ENCODE data around the gene CCDC3. TPM values are rescaled to one million over a fixed set of nuclear protein-coding genes. Genes with fewer than 3 reads are reported as not detected.

The CCDC3 gene
- 0.14 and 0.40 TPM in 2 replicates for total RNA-seq

- no peak within 1 kb of the TSS for H3K4me3 ChIP-seq (ENCODE audit: low read depth, low read length)
- TF ChIP-seq CTCF (conservative IDR thresholded peaks at IDR 0.05; ENCODE audit: low read depth, low read length) = no peak
- DNase-seq (ENCODE audit: low read depth) = no peak
Measured at GRCh38 chr10:13001041-13001886, at the start of gene CCDC3. CCDC3 (minus strand) TSS chr10:13001713; CDS start chr10:13001570, 143 bp downstream.

DNA sequence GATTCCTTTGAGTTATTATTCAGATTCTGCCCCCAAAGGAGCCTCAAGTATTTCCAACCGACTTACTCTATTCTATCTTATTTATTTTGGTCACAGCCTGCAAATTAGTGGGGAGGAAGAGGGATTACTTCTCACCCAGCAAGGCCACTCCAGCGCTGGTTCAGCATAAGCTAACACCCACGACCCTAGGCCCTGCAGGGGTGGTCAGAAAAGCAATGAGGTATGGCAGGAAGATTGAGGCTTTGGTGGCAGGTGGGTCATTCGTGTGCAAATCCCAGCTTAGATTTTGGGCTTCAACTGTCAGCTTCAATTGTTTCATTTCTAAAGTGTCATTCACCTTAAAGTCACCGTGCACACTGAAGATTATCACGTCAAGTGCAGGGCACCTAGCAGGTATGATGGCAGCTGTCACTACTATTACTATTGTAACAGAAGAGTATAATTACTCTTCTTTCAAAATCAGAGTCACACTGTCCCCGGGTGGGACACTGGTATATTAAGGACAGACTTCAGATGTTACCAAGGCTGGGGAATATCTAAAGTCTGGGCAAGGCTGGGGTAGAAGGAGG lies 49.7 kb upstream of the CCDC3 start:
- DNase-seq (ENCODE audit: low read depth) = no peak
- no peak for TF ChIP-seq CTCF (conservative IDR thresholded peaks at IDR 0.05; ENCODE audit: low read depth, low read length)
- H3K4me3 ChIP-seq (ENCODE audit: low read depth, low read length) = no peak overlapping the region

DNA sequence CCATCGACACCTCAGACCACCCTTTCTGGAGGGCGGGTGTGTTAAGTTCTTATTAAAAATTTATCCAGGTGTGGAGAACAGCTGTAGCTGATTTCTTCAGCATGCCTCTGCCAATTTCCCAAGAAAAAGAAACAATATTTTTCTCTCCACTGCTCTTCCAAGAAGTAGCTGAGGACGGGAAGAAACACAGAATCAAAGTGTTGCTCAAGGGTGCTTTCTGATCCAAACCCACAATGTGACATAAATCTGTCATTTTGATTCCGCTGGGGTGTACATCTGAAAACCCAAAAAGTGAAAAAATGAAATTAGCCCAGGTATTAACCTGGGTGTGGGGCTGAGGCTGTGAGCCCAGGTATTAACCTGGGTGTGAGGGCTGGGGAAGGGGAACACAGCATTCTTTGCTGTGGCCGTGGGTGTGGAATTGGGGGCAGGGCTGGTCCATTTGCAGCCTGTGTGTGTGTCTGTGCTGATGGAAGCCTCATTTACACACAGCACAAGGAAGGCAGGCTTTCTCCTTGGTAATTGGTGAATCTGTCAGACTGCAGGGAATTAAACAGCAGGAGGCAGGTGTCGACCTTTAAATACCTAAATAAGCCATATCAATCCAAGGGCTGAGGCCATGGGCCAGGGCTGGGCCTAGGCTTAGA lies 48.4 kb upstream of the CCDC3 start:
- DNase-seq (ENCODE audit: low read depth) = no peak
- H3K4me3 ChIP-seq (ENCODE audit: low read depth, low read length) = no peak overlapping the region
- no peak for TF ChIP-seq CTCF (conservative IDR thresholded peaks at IDR 0.05; ENCODE audit: low read depth, low read length)

DNA sequence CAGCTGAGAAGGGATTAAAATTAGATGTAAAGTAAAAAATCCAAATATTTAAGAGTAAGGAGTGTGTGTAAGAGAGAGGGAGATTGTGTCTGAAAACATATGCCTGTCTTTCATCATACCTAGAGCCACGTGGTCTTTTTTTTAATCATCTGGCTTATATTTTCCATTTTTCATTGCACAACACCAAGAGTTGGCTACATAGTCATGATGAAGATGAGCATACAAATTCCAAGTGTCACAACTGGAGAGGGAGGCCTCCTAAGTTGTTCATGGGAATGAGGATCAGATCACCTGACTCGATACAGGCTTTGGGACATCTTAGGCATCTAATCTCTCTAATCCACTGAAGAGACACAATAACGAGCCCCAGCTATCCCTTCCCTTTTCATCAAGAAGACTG lies 47.2 kb upstream of the CCDC3 start:
- no peak overlapping the region for H3K4me3 ChIP-seq (ENCODE audit: low read depth, low read length)
- DNase-seq (ENCODE audit: low read depth) = no peak
- TF ChIP-seq CTCF (conservative IDR thresholded peaks at IDR 0.05; ENCODE audit: low read depth, low read length) = no peak

GRCh38 chr10:13047529-13048206 lies 46.2 kb upstream of the CCDC3 start:
- no peak for DNase-seq (ENCODE audit: low read depth)
- no peak for TF ChIP-seq CTCF (conservative IDR thresholded peaks at IDR 0.05; ENCODE audit: low read depth, low read length)
- H3K4me3 ChIP-seq (ENCODE audit: low read depth, low read length) = no peak overlapping the region

- no peak for TF ChIP-seq CTCF (conservative IDR thresholded peaks at IDR 0.05; ENCODE audit: low read depth, low read length)
- H3K4me3 ChIP-seq (ENCODE audit: low read depth, low read length) = no peak overlapping the region
- DNase-seq (ENCODE audit: low read depth) = no peak
Measured at GRCh38 chr10:13046851-13047528, 45.5 kb upstream of the CCDC3 start.
